Activated CD4-positive, alpha-beta T cell treated with anti-CD3 and anti-CD28 coated beads, Interleukin-2, amount 50 U/mL, for 1 hour (primary cell): ENCODE measurements around the gene AOC2.

Experiments
- DNase-seq: peaks from one replicate; pipeline ENCODE4 v3.0.0-alpha.2; 2020

AOC2 gene

GRCh38 chr17:42844271-42844670, at the start of gene AOC2:
Gene AOC2 (plus strand): TSS chr17:42844580. CDS start chr17:42844627, 47 bp downstream.
- DNase-seq, result no peak

- DNase-seq, result no peak
Observed at GRCh38 chr17:42795061-42795460, 49.3 kb upstream of the AOC2 start.

GRCh38 chr17:42795465-42795864, 48.9 kb upstream of the AOC2 start:
- no peak for DNase-seq

GRCh38 chr17:42796066-42796758, 48.2 kb upstream of the AOC2 start:
- no peak for DNase-seq

GRCh38 chr17:42797067-42798007, 47.0 kb upstream of the AOC2 start:
- no peak for DNase-seq

GRCh38 chr17:42798011-42798382, 46.4 kb upstream of the AOC2 start:
- DNase-seq, result no peak

GRCh38 chr17:42798383-42799380, 45.7 kb upstream of the AOC2 start, which contains the start of the genes CNTD1 and COA3:
Gene CNTD1 (plus strand): TSS chr17:42798861. CDS start chr17:42799068, 207 bp downstream.
Gene COA3 (minus strand): TSS chr17:42798704. CDS start chr17:42798681, 23 bp downstream.
- peak; percentile 72 for DNase-seq

GRCh38 chr17:42803074-42803883, 41.1 kb upstream of the AOC2 start:
- no peak for DNase-seq

- DNase-seq, result no peak
Observed at GRCh38 chr17:42804918-42805367, 39.4 kb upstream of the AOC2 start.

GRCh38 chr17:42806249-42806648, 38.1 kb upstream of the AOC2 start:
- no peak for DNase-seq

GRCh38 chr17:42809250-42809649, 35.1 kb upstream of the AOC2 start:
- no peak for DNase-seq

- DNase-seq, result no peak
Observed at GRCh38 chr17:42814633-42815399, 29.6 kb upstream of the AOC2 start.

GRCh38 chr17:42817866-42818265, 26.5 kb upstream of the AOC2 start:
- no peak for DNase-seq

- no peak for DNase-seq
Observed at GRCh38 chr17:42818379-42818778, 26.0 kb upstream of the AOC2 start.

GRCh38 chr17:42819939-42820535, 24.3 kb upstream of the AOC2 start:
- DNase-seq, result peak; percentile 64

- no peak for DNase-seq
Observed at GRCh38 chr17:42821176-42821575, 23.2 kb upstream of the AOC2 start.

GRCh38 chr17:42827472-42827871, 16.9 kb upstream of the AOC2 start:
- DNase-seq, result no peak

GRCh38 chr17:42830971-42831370, 13.4 kb upstream of the AOC2 start:
- no peak for DNase-seq

GRCh38 chr17:42832213-42832933, 12.0 kb upstream of the AOC2 start:
- no peak for DNase-seq
